Right atrium auricular region (tissue), 2 donors: Measurements from ENCODE around the gene RAB20. TPM values are rescaled to one million over a fixed set of nuclear protein-coding genes. Genes with fewer than 3 reads are reported as not detected.
A peak's percentile ranks its signal among the peaks of the same experiment; 100 is the strongest.

Experiments used
- DNase-seq: peaks from one replicate; pipeline ENCODE4 v3.0.0-alpha.2; 2019; ENCODE audit warnings: low spot score
- H3K27ac ChIP-seq, 2 donors: fragments of 200-600 bp; sonication (generic); 1 replicate in 1 of 2; 2 replicates in 1 of 2; pipeline ENCODE4 v1.5.1; 2016 to 2019
- H3K27me3 ChIP-seq, 2 donors: fragments of 200-600 bp; sonication (generic); one replicate each; pipeline versions ENCODE4 v1.5.1 to v1.6.0; 2017 to 2019
- H3K36me3 ChIP-seq: fragments of 200-600 bp; sonication (generic); one replicate; pipeline ENCODE4 v1.5.1; 2016
- H3K4me1 ChIP-seq, 2 donors: fragments of 200-600 bp; sonication (generic); one replicate each; pipeline versions ENCODE4 v1.5.1 to v1.6.0; 2017 to 2019
- H3K4me3 ChIP-seq, 2 donors: fragments of 200-600 bp; sonication (generic); 1 replicate in 1 of 2; 2 replicates in 1 of 2; pipeline ENCODE4 v1.5.1; 2017 to 2019; ENCODE audit warnings: mild to moderate bottlenecking in 1 of 2, moderate library complexity in 1 of 2
- H3K9me3 ChIP-seq, 2 donors: fragments of 200-600 bp; sonication (generic); one replicate each; pipeline ENCODE4 v1.5.1; 2019
- total RNA-seq, 2 donors: library from RNA; depleted of rRNA; stranded (reverse); fragments of >200 nt; gene quantifications; one replicate each; pipeline ENCODE4 v1.1.0, GENCODE V29; 2016
- TF ChIP-seq, protein P1 (sequence below), 2 donors: fragments of 200-600 bp; sonication (generic); IDR thresholded peaks; one replicate each; pipeline ENCODE4 v1.5.1; 2019; ENCODE audit warnings: antibody characterized with exemption in 2 of 2

Gene RAB20
- total RNA-seq, 2 donors from 2014 or later: 10.8 to 15.7 TPM

DNA sequence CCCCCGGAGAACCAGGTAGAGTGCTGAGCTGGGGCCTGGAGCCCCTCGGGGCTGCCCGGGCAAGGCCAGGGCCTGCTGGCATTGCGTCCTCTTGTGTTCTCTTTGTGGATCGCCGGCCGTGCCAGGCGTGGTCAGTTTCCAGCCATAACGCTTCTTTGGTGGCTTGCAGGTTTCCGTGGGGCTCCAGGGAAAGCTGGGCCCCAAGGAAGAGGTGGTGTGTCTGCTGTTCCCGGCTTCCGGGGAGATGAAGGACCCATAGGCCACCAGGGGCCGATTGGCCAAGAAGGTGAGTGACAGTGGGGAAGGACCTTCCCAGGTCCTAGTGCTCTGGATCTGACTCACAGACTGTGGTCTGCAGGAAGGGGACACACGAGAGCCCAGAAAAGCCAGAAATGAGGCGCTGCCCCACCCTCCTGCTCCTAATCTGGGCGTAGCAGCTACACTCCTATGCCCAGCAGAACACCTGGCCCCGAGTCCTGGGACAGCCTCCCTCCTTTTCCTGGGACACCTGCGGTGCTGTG is 57.5 kb downstream of the RAB20 start:
- Histone ChIP-seq H3K27ac (peak overlapping the region; percentile 69 to 71), H3K9me3 (no peaks in the 10 kb centered on the region), H3K4me1 (peaks cover 0 to 33% of the 10 kb centered on the region in 2 donors), H3K4me3 (no peak overlapping the region), H3K36me3 (peaks cover 95% of the 10 kb centered on the region), H3K27me3 (no peaks in the 10 kb centered on the region)
- TF ChIP-seq, protein P1, sequence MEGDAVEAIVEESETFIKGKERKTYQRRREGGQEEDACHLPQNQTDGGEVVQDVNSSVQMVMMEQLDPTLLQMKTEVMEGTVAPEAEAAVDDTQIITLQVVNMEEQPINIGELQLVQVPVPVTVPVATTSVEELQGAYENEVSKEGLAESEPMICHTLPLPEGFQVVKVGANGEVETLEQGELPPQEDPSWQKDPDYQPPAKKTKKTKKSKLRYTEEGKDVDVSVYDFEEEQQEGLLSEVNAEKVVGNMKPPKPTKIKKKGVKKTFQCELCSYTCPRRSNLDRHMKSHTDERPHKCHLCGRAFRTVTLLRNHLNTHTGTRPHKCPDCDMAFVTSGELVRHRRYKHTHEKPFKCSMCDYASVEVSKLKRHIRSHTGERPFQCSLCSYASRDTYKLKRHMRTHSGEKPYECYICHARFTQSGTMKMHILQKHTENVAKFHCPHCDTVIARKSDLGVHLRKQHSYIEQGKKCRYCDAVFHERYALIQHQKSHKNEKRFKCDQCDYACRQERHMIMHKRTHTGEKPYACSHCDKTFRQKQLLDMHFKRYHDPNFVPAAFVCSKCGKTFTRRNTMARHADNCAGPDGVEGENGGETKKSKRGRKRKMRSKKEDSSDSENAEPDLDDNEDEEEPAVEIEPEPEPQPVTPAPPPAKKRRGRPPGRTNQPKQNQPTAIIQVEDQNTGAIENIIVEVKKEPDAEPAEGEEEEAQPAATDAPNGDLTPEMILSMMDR (IDR thresholded peaks at IDR 0.05): no peak
- no peak for DNase-seq

DNA sequence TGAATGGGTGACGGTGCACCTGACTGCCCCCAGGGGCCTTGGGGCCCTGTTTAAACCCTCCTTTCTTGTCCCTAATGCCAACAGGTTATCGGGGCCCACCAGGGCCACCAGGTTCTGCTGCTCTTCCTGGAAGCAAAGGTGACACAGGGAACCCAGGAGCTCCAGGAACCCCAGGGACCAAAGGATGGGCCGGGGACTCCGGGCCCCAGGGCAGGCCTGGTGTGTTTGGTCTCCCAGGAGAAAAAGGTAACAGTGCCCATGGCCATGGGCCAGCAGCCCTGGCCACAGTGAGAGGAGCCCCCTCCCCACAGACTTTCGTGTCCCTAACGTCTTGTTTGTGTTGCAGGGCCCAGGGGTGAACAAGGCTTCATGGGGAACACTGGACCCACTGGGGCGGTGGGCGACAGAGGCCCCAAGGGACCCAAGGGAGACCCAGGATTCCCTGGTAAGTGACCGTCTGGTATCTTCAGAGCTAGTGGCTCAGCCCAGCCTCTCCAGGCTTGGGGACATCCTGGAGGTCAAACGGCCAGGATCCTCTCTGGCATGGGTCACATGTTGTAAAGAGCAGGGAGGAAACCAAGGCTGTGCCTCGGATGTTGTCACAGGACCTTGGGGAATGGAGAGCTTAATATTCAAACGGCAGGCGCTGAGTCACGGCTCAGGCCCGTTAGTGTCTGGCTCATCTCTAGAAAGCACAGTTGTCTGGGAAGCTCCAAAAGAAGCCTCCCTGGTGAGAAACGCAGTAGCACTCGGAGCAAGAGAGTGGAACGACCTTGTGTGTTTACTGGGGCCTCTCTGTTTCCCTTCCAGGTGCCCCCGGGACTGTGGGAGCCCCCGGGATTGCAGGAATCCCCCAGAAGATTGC is 58.3 kb downstream of the RAB20 start:
- TF ChIP-seq, protein P1 (IDR thresholded peaks at IDR 0.05): no peak
- peaks cover 95% of the 10 kb centered on the region for H3K36me3 ChIP-seq
- no peaks in the 10 kb centered on the region for H3K9me3 ChIP-seq
- no peak for DNase-seq
- no peaks in the 10 kb centered on the region for H3K27me3 ChIP-seq
- H3K4me3 ChIP-seq: no peak overlapping the region
- H3K27ac ChIP-seq: peak overlapping the region; percentile 69 to 71
- peaks cover 0 to 25% of the 10 kb centered on the region in 2 donors for H3K4me1 ChIP-seq

DNA sequence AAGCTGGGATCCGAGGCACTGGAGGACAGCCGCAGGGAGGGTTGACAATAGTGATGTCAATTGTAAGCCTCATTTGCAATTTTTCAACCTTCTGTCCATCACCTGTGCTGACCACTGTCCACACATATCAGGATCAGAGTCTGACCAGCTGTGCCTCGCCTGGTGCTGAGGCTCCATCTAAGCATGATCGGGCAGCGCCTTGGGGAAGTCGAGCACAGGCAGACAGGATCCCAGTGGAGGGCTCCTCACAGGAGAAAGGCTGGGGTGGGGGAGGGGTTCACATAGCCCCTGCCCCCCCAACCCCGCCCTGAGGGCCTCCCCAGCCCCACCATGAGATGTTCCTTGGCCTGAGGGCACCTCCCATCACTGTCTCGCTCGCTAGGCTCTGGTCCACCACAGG is 60.3 kb downstream of the RAB20 start:
- H3K36me3 ChIP-seq: peaks cover 97% of the 10 kb centered on the region
- H3K27ac ChIP-seq: no peak overlapping the region

DNA sequence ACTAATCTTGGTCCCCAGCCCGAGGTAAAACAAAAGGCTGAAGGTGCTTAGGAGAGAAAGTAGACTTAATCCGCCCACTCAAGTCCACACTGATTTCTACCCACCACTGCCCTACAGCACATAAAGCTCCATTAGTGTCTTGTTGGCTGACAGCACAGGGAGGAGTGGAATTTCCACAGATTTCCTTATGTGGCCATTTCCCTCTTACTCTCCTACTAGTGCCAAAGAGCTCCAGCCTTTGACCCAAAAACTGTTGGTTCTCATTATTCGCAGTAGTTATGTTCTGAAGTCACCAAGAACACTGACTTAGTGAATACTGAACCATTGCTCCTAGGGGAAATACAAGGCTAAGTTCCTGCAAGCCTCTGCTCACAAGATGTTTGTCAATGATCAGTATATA is 61.2 kb downstream of the RAB20 start:
- no peak for DNase-seq

More for the DNA sequence above, 60.3 kb downstream of the RAB20 start:
- Histone ChIP-seq H3K27me3 (no peaks in the 10 kb centered on the region), H3K4me1 (peaks cover 0 to 5% of the 10 kb centered on the region in 2 donors), H3K4me3 (no peak overlapping the region), H3K9me3 (no peaks in the 10 kb centered on the region)
- TF ChIP-seq, protein P1 (IDR thresholded peaks at IDR 0.05): no peak
- DNase-seq: no peak

DNA sequence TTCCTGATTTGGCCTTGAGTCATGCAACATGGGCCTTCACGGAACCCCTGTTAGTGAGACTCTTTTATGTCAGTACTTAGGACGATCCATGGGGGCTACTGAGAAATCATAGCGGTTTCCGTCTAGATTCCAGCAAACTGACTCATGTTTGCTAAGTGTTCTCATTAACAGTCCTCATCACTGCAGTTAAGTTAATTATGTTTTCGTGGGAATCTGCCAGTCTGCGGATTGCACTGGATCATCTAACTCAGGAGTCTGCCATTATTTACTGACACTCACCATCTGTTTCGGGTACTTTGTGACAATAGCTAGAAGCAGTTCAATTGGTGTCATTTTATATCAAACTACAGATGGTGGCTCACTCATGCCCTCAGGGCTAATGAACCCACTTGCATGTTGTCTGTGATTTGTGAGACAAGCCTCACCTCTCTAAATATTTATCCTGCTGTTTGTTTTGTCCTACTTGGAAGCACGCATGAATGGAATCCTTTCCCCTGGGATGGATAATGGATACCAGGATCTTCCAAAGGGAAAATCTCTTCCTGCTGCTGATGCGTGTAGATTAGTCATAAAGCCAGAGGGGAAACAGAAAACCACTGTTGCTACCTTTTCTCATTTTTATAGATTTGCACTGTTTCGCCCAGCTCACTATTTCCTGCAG is 61.8 kb downstream of the RAB20 start:
- Histone ChIP-seq H3K27ac (no peak overlapping the region), H3K27me3 (no peaks in the 10 kb centered on the region), H3K9me3 (no peaks in the 10 kb centered on the region), H3K4me3 (no peak overlapping the region), H3K4me1 (peaks cover 0 to 5% of the 10 kb centered on the region in 2 donors), H3K36me3 (peaks cover 98% of the 10 kb centered on the region)
- TF ChIP-seq, protein P1 (IDR thresholded peaks at IDR 0.05): no peak
- no peak for DNase-seq

More for the DNA sequence above, 61.2 kb downstream of the RAB20 start:
- Histone ChIP-seq H3K9me3 (no peaks in the 10 kb centered on the region), H3K27me3 (no peaks in the 10 kb centered on the region), H3K36me3 (peaks cover 98% of the 10 kb centered on the region), H3K4me1 (peaks cover 0 to 5% of the 10 kb centered on the region in 2 donors), H3K27ac (no peak overlapping the region), H3K4me3 (no peak overlapping the region)
- TF ChIP-seq, protein P1 (IDR thresholded peaks at IDR 0.05): no peak
